LHCN-M2 (cell line): ENCODE data around the gene SLC26A5. TPM values are rescaled to one million over a fixed set of nuclear protein-coding genes. Genes with fewer than 3 reads are reported as not detected.
"Not testable (repeated sequence)": the region's sequence is repeated elsewhere in the genome, so short reads cannot be mapped to it uniquely, and the experiment has no call there.

Experiments
- DNase-seq: peaks from one replicate; pipeline ENCODE4 v3.0.0-alpha.2; 2012; ENCODE audit warnings: low read depth
- polyA plus RNA-seq: library from polyadenylated mRNA; unstranded; fragments of >200 nt; gene quantifications from one replicate; pipeline ENCODE4 v1.2.1, GENCODE V29; 2012; ENCODE audit warnings: missing spikeins
- total RNA-seq: library from RNA; depleted of rRNA; stranded (reverse); fragments of >200 nt; gene quantifications from 2 replicates; pipeline ENCODE4 v1.2.3, GENCODE V29; 2014; rRNA removed

The SLC26A5 gene, protein sequence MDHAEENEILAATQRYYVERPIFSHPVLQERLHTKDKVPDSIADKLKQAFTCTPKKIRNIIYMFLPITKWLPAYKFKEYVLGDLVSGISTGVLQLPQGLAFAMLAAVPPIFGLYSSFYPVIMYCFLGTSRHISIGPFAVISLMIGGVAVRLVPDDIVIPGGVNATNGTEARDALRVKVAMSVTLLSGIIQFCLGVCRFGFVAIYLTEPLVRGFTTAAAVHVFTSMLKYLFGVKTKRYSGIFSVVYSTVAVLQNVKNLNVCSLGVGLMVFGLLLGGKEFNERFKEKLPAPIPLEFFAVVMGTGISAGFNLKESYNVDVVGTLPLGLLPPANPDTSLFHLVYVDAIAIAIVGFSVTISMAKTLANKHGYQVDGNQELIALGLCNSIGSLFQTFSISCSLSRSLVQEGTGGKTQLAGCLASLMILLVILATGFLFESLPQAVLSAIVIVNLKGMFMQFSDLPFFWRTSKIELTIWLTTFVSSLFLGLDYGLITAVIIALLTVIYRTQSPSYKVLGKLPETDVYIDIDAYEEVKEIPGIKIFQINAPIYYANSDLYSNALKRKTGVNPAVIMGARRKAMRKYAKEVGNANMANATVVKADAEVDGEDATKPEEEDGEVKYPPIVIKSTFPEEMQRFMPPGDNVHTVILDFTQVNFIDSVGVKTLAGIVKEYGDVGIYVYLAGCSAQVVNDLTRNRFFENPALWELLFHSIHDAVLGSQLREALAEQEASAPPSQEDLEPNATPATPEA
- not detected in 2 replicates for total RNA-seq
- polyA plus RNA-seq, result not detected

DNA sequence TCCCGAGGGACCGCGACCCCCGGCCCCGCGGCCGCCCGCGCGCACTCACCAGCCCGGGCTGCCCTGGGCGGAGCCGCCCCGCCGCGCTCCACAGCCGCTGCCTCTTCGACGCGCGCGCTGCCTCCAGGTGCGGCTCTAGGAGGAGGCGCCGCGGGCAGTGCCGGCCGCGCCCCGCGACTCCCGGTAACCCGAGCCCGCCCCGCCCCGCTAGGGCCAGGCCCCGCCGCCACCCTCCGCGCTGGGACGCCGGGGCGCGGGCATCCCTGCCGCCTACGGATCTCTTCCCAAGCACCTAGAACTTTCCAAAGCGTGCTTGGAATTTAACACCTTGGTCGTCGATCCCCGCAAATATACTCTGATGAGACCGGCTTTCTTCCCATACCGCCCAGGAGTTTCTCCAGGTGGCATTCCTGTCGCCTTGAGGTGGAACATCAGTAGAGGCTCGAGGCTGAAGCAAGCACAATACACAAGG is at the start of gene SLC26A5:
SLC26A5 (minus strand) TSS at position 159 of the 472 bp plus-strand sequence. CDS start 24,693 bp downstream, outside the sequence.
- no peak for DNase-seq

DNA sequence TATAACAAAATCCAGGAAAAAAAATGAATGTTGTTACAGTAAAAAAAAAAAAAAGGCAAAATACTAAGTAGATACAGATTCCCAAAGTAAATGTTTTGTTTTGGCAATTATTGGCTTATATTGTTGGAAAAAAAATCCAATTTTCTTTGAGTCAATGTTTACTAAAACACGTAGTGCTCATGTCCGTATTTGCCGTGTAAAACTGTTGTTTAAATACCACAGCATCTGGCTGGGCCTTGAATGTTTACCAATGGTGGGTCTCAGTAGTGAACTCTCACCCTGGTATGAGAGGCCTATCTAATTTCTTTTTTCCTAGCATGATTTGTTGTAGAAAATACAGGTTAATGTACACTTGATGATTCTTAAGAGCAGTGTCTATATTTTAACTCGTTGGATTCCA is 41.4 kb upstream of the SLC26A5 start:
- no peak for DNase-seq

DNA sequence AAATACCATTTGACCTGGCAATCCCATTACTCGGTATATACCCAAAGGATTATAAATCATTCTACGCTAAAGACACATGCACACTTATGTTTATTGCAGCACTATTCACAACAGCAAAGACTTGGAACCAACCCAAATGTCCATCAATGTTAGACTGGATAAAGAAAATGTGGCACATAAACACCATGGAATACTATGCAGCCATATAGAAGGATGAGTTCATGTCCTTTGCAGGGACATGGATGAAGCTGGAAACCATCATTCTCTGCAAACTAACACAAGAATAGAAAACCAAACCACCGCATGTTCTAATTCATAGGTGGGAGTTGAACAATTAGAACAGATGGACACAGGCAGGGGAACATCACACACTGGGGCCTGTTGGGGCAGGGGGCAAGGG is 40.9 kb upstream of the SLC26A5 start:
- DNase-seq, result not testable (repeated sequence)

DNA sequence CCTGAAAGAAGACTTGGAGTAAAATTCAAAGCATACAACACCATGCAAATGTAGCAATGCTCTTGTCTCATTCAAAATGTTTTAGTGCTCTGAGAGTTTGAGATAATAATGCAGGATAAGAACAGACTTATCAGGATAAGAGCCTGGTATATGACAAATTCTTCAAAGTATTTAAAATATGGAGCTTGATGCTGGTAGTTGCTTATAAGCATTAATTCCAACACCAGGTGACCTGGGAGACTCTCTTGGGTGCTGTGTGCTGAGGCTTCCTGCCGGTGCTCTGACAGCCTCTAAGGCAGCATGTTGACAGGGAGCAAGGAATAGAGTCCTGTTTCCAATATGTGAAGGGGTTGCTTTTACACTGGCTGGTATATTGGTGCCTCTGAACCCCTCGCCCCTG is 34.8 kb upstream of the SLC26A5 start:
- DNase-seq, result no peak

DNA sequence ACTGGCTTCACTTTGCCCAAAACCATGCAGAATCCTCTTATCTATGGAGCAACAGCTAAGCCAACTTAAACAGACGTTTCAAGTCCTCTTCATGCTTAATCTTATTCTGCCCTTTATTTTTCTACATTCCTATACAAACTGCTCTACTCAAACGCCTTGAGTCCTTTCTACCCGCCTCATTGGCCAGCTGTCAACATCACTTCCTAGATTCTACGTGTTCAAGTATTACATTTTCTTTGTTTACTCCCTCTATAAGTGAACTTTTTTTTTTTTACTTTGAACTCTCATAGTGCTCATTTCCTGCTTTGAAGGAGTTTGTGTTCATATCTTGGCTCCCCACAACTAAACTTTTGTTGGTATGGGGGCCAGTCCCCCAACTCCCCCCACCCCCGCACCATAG is 28.9 kb upstream of the SLC26A5 start:
- no peak for DNase-seq

DNA sequence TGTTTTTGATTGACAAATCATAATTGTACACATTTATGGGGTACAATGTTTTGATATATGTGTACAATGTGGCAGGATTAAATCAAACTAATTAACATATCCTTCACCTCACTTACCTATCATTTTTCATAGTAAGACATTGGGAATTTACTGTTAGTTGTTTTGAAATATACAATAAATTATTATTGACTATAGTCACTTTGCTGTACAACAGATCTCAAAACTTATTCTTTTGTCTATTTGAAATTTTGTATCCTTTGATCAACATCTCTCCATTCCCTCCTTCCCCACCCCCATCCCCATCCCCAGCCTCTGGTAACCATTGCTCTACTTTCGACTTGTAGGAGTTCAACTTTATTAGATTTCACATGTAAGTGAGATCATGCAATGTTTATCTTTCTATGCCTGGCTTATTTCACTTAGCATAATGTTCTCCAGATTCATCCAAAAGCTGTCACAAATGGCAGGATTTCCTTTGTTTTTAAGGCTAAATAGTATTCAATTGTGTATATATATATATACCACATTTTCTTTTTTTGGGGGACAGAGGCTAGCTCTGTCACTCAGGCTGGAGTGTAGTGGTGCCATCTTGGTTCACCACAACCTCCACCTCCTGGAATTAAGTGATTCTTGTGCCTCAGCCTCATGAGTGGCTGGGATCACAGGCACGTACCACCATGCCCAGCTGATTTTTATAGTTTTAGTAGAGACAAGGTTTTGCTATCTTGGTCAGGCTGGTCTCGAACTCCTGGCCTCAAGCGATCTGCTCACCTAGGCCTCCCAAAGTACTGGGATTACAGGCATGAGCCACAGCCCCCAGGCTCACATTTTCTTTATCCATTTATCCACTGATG is 23.3 kb upstream of the SLC26A5 start:
- no peak for DNase-seq

DNA sequence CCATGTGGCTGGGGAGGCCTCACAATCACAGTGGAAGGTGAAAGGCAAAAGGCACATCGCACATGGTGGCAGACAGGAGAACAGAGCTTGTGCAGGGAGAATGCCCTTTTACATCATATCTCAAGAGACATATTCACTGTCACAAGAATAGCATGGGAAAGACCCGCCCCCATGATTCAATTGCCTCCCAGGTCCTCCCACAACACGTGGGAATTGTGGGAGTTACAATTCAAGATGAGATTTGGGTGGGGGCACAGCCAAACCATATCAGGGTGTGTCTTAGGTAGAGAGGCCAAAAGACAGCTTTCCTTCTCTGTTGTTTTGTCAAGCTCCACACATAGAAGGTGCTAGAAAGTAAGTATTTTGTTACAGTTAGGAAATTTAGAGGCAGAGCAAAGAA is 20.8 kb upstream of the SLC26A5 start:
- DNase-seq, result no peak

DNA sequence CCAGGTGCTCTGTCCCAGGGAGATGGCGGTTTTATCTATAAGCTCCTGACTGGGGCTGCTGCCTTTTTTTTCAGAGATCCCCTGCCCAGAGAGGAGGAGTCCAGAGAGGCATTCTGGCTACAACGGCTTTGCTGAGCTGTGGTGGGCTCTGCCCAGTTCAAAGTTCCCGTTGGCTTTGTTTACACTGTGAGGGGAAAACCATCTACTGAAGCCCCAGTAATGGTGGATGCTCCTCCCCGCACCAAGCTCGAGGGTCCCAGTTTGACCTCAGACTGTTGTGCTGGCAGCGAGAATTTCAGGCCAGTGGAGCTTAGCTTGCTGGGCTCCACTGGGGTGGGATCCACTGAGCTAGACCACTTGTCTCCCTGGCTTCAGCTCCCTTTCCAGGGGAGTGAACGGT is 16.4 kb upstream of the SLC26A5 start:
- no peak for DNase-seq

DNA sequence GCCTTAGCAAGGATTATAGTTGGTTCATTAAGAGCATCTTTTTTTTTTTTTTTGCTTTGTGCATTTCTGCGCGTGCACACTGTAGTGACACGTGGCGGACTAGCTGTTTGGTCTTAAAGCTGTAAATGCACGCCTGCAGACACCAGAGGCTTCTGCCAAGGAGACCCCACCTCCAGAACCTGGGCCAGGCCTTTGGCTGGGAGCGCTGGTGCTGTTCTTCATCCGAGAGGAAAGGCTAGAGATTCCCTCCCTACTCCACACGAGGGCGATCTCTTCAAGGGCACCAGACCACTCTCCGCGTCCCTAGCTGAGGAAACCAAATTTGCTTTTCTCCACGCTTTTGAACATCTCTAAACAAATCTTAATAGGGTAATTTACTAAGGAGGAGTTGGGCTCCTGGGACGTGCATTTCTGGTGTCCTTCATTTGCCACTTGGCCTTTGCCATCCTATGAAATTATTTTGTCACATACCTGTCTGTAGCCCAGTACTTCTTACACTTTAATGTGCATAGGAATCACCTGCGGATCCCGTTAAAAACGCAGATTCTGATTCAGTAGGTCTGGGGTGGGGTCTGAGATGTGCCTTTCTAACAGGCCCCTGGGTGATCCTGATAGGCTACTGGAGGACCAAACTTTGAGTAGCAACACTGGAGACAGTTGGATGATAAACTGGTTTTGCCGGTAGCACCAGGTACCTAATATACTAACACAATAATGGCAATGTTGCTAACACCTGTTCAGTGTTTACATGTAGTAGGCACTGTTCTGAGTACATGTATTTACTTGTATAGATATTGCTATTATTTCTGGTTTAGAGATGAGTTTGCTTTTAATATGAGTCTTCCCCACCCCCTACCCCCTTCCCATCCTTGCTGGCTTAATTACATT is 1.3 kb upstream of the SLC26A5 start:
- peak; percentile 49 for DNase-seq

DNA sequence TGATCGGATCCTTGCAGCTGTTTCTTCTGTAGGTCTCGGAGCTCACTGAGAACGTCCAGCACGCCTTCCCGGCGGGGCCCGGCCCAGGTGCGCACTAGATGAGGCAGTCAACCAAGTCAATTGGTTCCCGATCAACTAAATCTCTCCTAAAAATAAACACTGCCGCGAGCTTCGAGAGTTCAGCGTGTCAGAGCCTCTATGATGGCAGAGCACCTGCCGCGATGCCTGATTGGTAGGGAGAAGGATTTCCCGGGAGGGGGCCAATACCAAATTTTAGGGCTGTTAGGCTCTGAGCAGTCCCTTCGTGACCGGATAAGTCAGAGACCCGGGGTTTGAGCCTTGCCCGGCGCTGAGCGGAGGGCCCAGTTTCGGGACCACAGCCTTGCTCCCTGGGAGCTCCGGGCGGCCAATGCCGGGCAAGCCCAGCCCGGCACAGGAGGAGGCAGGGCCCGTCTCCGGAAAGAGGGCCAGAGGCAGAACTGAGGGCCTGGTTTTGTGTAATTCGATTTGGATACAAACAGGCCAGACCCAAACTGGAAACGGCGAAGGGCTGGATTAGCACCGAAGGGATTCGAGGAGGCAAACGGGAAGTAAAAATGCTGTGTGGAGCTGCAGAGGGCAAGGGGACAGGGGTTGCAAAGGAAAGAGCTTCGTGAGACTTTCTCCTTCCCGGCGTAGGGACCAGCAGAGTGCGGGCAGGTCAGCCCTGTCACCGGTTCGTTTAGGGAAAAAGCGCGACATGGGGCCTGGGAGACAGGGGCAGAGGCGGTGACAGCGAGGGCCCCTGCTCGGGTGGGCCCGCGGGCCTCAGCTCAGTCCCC is 569 bp downstream of the SLC26A5 start:
- DNase-seq, result no peak

DNA sequence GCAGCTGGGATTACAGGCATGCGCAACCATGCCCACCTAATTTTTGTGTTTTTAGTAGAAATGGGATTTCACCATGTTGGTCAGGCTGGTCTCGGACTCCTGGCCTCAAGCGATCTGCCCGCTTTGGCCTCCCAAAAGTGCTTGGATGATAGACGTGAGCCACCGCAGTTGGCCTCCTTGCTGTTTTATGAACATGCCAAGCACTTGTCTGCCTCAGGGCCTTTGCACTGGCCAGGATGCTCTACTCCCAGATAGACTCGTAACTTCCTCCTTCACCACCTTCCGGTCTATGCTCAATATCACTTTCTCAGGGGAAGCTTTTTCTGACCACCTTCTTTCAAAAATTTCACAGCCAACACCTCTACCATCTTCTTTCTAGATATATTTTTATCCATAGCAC is 6.3 kb downstream of the SLC26A5 start:
- no peak for DNase-seq

DNA sequence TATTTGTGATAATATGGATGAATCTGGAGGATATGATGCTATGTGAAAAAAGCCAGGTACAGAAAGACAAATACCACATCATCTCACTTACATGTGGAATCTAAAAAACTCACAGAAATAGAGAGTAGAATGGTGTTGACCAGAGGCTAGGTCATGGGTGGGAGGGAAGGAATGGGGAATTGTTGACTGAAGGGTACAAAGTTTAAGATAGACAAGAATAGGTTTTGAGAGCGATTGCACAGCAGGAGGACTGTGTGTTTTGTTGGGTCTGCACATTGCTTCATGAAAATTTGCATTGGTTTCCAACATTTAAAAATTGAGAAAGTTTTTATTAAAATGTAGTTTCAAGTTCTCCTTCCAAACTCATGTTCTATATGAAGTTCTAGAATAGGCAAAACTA is 8.4 kb downstream of the SLC26A5 start:
- no peak for DNase-seq

DNA sequence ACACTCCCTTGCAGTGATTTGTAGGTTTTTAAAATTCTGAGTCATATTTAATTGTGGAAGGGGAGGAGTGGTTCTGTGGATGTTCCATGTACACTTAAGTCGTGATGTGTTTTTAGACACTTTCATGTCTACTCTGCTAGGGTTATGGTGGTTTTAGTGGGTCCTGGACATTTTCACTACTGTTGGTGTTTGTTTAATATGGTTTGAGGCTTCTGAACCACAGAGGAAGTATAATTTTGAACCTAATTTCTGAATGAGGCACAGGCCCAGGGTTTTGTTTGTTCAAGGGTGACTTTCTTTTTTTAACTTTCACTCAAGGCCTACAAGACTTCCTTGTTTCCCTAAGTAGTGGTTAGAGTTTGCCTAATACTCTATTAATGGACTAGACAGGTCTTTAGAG is 13.3 kb downstream of the SLC26A5 start:
- no peak for DNase-seq

DNA sequence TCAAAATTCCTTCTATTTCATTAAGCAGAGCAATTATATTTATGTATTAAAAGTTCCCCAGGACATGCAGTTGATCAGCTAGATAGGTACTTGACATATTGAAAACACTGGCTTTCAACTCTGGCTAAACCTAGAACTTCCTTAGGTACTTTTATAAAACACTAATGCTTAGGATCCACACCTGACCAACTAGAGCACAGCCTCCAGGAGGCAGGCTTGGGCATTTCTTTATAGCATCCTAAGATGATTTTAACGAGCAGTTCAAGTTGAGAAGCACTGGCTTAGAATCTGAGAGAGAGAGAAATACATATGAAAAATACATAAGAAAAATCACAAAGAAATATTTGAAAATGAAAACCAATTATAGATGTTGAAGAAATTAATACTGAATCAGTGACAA is 20.8 kb downstream of the SLC26A5 start:
- DNase-seq, result no peak

DNA sequence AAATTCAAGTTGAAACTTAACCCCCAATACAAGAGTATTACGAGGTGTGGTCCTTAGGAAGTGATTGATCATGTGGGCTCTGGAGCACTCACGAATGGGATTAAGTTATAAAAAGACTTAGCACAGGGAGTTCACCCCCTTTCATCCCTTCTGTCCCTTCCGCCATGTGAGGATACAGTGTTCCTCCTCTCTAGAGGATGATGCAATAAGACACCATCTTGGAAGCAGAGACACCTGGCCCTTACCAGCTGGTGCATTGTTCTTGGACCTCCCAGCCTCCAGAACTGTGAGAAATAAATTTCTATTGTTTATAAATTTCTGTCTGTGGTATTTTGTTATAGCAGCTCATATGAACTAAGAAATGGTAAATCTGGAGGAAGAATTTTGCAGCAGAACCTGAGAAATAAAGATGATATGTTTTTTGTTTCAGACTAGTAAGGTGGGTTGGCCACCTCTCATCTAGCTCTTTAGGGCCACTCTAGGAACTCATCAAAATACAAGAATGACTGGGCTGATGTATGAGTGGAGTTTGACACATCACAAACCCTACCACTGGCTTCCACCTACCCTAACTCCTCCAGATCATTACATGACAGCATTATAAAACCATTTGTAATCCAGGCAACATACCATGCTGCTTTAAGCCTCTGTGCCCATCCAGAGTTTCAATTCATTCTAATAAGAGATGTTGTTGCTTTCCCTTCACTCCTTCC is 22.4 kb downstream of the SLC26A5 start:
- no peak for DNase-seq

DNA sequence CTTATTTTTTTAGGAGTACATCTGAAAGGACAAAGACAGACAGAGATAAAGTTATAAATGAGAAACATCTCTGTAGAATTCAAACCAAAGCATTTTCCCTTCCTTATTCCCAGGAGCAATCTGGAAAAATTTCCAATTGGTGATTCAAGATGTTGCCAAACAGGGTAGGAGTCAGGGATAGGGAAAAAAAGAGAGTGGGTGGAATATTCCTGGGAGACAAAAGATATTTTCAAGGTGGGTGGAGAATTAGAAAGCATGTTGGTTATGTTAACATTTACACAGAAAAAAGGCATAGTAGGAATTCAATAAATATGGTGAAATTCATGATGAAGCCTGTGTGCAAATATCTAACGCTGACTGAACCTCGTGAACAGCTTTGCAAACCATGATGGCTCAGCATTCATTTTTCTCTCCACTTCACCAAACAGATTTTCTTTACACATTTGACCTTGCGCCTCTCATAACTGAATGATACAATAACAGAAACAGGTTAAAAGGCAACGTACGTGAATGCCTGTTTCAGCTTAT is 25.1 kb downstream of the SLC26A5 start:
- DNase-seq, result no peak

DNA sequence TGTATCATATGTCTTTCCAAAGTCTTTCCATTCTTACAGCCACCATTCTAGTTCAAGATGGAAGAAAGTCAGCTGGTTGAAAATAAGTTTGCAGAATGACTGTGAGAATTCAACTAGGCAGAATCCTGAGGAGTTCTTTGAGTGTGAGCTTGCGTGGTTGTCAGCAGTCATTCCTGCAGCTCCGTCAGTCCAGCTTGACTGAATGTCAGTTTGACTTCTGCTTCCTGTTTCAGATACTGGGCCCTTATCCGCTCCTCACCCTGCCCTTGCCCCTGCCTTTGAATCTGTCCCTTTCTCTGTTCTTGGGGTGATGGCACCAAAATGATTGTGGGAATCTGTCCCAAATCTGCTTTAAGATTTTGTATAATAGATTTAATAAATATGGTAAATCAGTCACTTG is 27.8 kb downstream of the SLC26A5 start:
- no peak for DNase-seq

DNA sequence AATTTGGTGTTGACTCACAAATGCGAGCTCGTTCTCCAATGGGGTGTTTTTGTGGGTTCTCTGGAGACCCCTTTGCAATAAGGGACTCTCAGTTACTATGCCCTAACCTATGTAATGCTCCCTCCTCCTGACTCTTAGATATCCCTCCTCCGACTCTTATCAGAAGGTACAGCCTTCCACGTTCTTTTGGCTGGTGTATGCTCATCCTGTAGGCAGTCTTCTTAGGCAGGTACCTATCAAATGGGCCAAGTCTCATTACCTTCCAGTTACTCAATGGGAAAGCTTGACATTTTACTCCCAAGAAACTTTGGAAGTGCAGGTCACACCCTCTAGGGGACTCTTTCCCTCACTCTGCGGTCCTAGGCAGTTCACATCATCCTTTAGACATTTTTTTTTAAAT is 32.6 kb downstream of the SLC26A5 start:
- DNase-seq, result no peak

DNA sequence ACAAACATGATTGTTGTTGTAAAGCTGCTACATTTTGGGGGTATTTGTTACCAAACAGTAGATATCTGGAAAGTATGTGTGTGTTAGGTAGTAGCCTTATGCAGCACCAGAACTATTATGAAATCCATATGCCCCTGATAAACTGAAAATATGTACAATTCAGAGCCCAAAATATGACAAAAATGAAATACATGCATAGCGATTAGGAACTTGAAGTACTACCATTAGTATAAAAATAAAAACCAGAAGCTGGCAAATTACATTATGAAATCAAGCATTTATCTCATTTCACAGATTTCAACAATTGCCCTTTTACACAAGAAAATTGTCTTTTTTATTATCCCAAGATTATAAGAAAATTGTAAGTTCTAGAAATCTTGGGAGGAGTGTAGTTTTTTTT is 33.9 kb downstream of the SLC26A5 start:
- DNase-seq, result no peak
